ENCODE data around the gene SLC9A1.

SLC9A1 gene

GRCh38 chr1:27065999-27066630 is 88.8 kb downstream of the SLC9A1 start:
- Histone ChIP-seq H3K27ac (no peak overlapping the region), H3K4me3 (no peak overlapping the region)
- no peak for DNase-seq (ENCODE audit: low spot score)
- TF ChIP-seq, protein P1, sequence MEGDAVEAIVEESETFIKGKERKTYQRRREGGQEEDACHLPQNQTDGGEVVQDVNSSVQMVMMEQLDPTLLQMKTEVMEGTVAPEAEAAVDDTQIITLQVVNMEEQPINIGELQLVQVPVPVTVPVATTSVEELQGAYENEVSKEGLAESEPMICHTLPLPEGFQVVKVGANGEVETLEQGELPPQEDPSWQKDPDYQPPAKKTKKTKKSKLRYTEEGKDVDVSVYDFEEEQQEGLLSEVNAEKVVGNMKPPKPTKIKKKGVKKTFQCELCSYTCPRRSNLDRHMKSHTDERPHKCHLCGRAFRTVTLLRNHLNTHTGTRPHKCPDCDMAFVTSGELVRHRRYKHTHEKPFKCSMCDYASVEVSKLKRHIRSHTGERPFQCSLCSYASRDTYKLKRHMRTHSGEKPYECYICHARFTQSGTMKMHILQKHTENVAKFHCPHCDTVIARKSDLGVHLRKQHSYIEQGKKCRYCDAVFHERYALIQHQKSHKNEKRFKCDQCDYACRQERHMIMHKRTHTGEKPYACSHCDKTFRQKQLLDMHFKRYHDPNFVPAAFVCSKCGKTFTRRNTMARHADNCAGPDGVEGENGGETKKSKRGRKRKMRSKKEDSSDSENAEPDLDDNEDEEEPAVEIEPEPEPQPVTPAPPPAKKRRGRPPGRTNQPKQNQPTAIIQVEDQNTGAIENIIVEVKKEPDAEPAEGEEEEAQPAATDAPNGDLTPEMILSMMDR (IDR thresholded peaks at IDR 0.05), result no peak

DNA sequence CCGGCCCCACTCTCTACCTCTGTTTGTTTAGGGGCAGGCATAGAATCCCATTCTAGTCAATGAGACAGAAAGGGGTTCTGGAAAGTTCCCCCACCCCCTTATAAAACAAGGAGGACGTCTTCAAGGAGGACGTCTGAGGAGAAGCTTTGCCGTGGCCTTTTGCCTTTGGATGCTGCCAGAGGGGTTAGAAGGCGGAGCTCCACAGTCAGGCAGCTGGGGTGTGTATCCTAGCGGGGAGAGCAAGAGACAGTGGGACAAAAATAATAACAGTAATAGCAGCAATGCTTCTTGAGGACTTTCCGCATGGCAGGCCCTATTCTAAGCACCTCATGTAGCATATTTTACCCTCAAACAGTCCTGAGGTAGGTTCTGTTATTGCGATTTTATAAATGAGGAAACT is 94.0 kb downstream of the SLC9A1 start:
- H3K4me3 ChIP-seq, result no peak overlapping the region
- no peak overlapping the region for H3K27ac ChIP-seq

DNA sequence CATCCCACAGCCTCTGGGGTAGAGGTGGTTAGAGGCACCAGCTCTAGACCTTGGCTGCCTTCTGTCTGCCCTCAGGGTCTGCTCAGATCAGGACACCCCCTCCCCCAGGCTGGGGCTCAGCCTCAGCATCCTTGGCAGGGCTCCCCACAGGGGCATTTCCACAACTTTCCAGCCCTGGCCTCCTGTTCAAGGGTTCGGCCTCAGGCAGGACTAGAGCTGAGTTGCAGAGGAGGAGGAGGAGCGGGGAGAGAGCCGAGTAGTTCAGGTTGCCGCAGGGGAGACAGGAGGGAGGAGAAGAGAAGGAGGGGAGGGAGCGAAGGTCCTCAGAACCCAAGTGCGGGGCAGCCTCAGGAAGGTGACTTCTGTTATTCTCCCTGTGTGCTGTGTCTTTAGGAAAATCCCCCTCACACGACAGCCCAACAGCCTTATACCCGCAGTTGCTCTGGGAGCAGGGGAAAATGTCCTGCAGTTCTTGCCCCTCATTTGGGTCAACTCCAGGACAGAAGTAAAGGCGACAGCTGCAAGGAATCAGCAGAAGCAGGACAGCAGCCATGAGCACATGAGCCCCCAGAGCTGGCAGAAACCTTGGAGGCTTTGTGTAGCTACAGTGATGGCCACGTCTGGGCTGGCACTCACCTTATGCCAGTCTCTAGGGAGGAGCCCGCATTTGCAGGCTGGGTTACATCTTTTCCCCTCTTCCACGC is 95.8 kb downstream of the SLC9A1 start:
- DNase-seq (ENCODE audit: low spot score), result no peak

More for the DNA sequence above, 94.0 kb downstream of the SLC9A1 start:
- TF ChIP-seq, protein P1 (IDR thresholded peaks at IDR 0.05), result no peak
- DNase-seq (ENCODE audit: low spot score), result no peak

GRCh38 chr1:27057801-27058625 is 96.9 kb downstream of the SLC9A1 start:
- no peak overlapping the region for H3K27ac ChIP-seq
- TF ChIP-seq, protein P1 (IDR thresholded peaks at IDR 0.05), result no peak
- no peak for DNase-seq (ENCODE audit: low spot score)
- no peak overlapping the region for H3K4me3 ChIP-seq

More for the DNA sequence above, 95.8 kb downstream of the SLC9A1 start:
- Histone ChIP-seq H3K4me3 (no peak overlapping the region), H3K27ac (no peak overlapping the region)
- TF ChIP-seq, protein P1 (IDR thresholded peaks at IDR 0.05), result no peak

GRCh38 chr1:27057389-27057788 is 97.5 kb downstream of the SLC9A1 start:
- no peak overlapping the region for H3K4me3 ChIP-seq
- TF ChIP-seq, protein P1 (IDR thresholded peaks at IDR 0.05), result no peak
- DNase-seq (ENCODE audit: low spot score), result no peak
- no peak overlapping the region for H3K27ac ChIP-seq

DNA sequence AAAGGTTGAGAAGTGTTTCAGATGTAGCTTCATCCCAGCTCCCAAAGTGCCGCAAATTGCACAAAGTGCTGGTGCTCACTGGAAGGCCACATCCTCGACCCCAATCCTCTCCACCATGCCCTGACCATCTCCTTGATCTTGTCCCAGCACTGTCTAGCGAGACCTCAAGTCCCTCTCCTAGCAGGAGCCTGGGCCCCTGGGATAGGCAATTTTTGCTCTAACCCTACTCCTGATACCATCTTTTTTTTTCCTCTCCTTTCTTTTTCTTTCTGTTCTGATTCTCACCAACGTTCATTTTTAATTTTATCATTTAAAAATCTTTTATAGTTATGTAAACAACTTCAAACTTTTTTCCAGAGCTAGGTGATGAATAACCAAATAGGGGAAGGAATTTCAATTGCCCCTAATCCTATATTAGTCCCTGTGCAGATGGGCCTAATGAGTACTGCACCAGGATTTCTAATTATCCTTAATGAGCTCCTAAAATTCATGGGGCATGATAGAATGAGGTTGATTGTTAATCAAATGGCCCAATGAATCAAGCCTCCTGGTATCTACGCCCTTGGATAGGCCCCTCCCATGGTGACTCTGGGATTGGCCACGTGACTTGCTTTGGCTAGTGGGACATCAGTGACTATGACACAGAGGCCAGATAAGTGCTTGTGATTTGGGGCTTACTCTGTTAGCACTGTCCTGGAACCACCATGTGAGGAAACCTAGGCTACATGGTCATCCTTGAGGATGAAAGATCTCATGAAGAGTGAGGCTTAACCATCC is 100.8 kb downstream of the SLC9A1 start:
- no peak for DNase-seq (ENCODE audit: low spot score)
- Histone ChIP-seq H3K4me3 (no peak overlapping the region), H3K27ac (no peak overlapping the region)
- TF ChIP-seq, protein P1 (IDR thresholded peaks at IDR 0.05), result no peak
